SU-DHL-6 (cell line): ENCODE results near the gene TUBA3E.
"Not testable (repeated sequence)": the region's sequence is repeated elsewhere in the genome, so short reads cannot be mapped to it uniquely, and the experiment has no call there.

Experiments
- H2AFZ ChIP-seq: fragments of 200-600 bp; sonication (generic); 2 replicates; pipeline ENCODE4 v1.6.1; 2014; ENCODE audit warnings: low read depth, mild to moderate bottlenecking, moderate library complexity, mixed read lengths, antibody characterized with exemption, low read length; ENCODE audit not compliant: severe bottlenecking
- H3F3A ChIP-seq: fragments of 200-600 bp; shearing (Covaris generic); 2 replicates; pipeline ENCODE4 v1.6.0; 2016; ENCODE audit warnings: antibody characterized with exemption, mild to moderate bottlenecking; ENCODE audit not compliant: insufficient read depth
- H3K27ac ChIP-seq: fragments of 200-600 bp; sonication (generic); 2 replicates; pipeline ENCODE4 v1.5.1; 2016; ENCODE audit warnings: low read depth, mild to moderate bottlenecking, low read length, moderate library complexity, mixed read lengths
- H3K27me3 ChIP-seq: fragments of 200-600 bp; sonication (generic), shearing (Covaris generic); 2 replicates; pipeline ENCODE4 v1.6.0; 2014; ENCODE audit warnings: mild to moderate bottlenecking, low read length
- H3K36me3 ChIP-seq: fragments of 200-600 bp; sonication (generic); 2 replicates; pipeline ENCODE4 v1.6.1; 2014; ENCODE audit warnings: mild to moderate bottlenecking, low read length, mixed read lengths
- H3K4me2 ChIP-seq: fragments of 300-600, 200-600 bp; shearing (Covaris generic), sonication (generic); 2 replicates; pipeline ENCODE4 v1.6.0; 2014; ENCODE audit warnings: low read length, low read depth, mild to moderate bottlenecking; ENCODE audit not compliant: poor library complexity, severe bottlenecking
- H3K4me3 ChIP-seq: fragments of 200-600 bp; sonication (generic); 2 replicates; pipeline ENCODE4 v1.5.1; 2014; ENCODE audit warnings: antibody characterized with exemption, low read length, mild to moderate bottlenecking, mixed read lengths; ENCODE audit not compliant: insufficient read depth, poor library complexity, severe bottlenecking
- H3K79me2 ChIP-seq: fragments of 200-600 bp; sonication (generic); 2 replicates; pipeline ENCODE4 v1.6.1; 2014; ENCODE audit warnings: mild to moderate bottlenecking, low read length, moderate library complexity; ENCODE audit not compliant: insufficient read depth
- H3K9ac ChIP-seq: fragments of 200-600 bp; sonication (generic); 2 replicates; pipeline ENCODE4 v1.7.0; 2014; ENCODE audit warnings: mild to moderate bottlenecking, low read length
- H3K9me2 ChIP-seq: fragments of 200-600 bp; sonication (generic); replicated peaks from 2 replicates; pipeline ENCODE4 v1.6.1; 2014; ENCODE audit warnings: low read length; ENCODE audit not compliant: insufficient read depth
- H3K9me3 ChIP-seq: fragments of 200-600 bp; sonication (generic); 2 replicates; pipeline ENCODE4 v1.6.1; 2014; ENCODE audit warnings: low read length, mixed read lengths; ENCODE audit not compliant: insufficient read depth
- H4K20me1 ChIP-seq: fragments of 200-600 bp; sonication (generic); 2 replicates; pipeline ENCODE4 v1.6.1; 2014; ENCODE audit warnings: low read depth, mild to moderate bottlenecking, antibody characterized with exemption, low read length, moderate library complexity, mixed read lengths
- EZH2phosphoT487 ChIP-seq: fragments of 200-600 bp; sonication (generic), shearing (Covaris generic); conservative IDR thresholded peaks from 2 replicates; pipeline ENCODE4 v1.6.1; 2018; ENCODE audit warnings: mild to moderate bottlenecking, antibody characterized with exemption, low read length, moderate library complexity, mixed read lengths
- TF ChIP-seq, protein P1 (sequence below): fragments of 200-600 bp; sonication (generic); IDR thresholded peaks from one replicate; pipeline ENCODE4 v1.5.1; 2017; ENCODE audit warnings: antibody characterized with exemption, mild to moderate bottlenecking, low read length, moderate library complexity; ENCODE audit not compliant: insufficient read depth, poor library complexity, severe bottlenecking

Gene TUBA3E

DNA sequence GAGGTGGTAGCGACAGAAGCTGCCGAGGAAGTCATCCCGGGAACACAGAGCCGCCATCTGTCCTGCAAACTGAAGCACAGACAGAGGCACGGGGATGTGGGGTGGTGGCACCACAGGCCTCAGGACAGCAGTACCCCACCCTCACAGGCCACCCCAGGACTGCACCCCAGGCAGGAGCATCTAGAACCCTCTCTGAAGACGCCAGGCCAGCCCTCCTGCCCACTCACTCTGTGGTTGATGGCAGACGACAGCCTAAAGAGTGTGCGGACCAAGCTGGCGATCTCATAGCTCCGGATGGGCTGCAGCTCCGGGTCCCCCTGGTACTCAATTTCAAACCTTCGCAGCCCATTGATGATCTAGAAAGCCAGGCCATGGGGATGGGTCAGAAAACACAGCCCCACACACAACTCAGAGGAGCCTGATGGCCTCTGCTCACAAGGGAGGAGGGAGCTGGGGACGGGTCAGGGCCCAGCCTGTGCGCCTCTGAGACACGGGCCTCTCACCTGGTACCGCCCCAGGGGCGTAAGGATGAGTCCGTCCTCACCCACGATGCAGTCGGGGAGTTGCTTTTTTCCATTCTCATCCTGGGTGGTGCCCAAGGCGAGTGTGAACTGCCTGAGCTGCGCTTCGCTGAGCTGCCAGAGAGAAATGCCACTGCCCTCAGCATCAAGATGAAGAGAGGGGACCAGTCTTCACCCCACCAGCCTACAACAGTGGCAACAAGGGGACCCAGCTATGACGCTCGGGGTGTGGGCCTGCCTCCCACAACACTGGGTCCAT lies 45.2 kb downstream of the TUBA3E start:
- H3K9me2 ChIP-seq: no peaks in the 10 kb centered on the region
- H3F3A ChIP-seq: no peaks in the 10 kb centered on the region; the same call in 1 of the 2 replicates
- H2AFZ ChIP-seq: no peak overlapping the region
- H3K27ac ChIP-seq: no peak overlapping the region
- H3K9me3 ChIP-seq: no peaks in the 10 kb centered on the region
- H3K4me2 ChIP-seq: no peak overlapping the region
- no peaks in the 10 kb centered on the region for H4K20me1 ChIP-seq
- TF ChIP-seq, protein P1, sequence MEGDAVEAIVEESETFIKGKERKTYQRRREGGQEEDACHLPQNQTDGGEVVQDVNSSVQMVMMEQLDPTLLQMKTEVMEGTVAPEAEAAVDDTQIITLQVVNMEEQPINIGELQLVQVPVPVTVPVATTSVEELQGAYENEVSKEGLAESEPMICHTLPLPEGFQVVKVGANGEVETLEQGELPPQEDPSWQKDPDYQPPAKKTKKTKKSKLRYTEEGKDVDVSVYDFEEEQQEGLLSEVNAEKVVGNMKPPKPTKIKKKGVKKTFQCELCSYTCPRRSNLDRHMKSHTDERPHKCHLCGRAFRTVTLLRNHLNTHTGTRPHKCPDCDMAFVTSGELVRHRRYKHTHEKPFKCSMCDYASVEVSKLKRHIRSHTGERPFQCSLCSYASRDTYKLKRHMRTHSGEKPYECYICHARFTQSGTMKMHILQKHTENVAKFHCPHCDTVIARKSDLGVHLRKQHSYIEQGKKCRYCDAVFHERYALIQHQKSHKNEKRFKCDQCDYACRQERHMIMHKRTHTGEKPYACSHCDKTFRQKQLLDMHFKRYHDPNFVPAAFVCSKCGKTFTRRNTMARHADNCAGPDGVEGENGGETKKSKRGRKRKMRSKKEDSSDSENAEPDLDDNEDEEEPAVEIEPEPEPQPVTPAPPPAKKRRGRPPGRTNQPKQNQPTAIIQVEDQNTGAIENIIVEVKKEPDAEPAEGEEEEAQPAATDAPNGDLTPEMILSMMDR: no peak
- no peak for TF ChIP-seq EZH2phosphoT487
- H3K36me3 ChIP-seq: no peaks in the 10 kb centered on the region
- H3K79me2 ChIP-seq: no peaks in the 10 kb centered on the region
- H3K9ac ChIP-seq: no peak overlapping the region
- H3K4me3 ChIP-seq: no peak overlapping the region
- no peaks in the 10 kb centered on the region for H3K27me3 ChIP-seq

DNA sequence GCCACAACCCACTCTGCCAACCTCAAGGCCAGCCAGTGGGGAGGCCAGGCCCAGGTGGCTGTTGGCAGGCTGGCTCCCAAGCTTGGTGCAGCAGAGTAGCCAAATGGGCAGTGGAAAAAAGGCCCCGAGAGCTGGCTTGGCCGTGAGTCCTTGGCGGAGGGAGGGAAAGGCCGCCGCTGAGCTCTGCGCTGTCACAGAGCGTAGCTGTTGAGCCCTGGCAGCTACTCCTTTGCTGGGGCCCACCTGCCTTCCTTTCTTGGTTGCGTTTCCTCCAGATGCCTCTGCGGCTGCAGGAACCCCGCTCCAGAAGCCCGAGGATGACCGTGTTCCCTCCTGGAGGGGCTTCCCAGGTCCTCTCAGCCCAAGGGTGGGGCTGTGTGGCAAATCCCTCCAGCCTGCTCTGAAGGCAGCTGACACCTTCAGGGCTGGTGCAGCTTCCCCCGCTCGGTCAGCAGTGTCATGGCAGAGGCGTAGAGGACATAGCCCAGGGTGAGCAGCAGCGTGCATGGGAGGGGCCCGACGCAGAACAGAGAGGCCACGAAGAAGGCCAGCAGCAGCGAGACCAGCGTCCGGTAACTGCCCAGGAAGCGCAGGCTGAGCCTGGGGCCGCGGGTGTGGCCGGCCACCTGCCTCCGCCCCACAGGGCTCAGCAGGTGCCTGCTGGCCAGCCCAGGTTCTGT lies 46.0 kb downstream of the TUBA3E start:
- not testable (repeated sequence) for H3K4me2 ChIP-seq, H3K27ac ChIP-seq, H3K4me3 ChIP-seq, H4K20me1 ChIP-seq, H3F3A ChIP-seq, H2AFZ ChIP-seq, H3K9me2 ChIP-seq, H3K9ac ChIP-seq, H3K27me3 ChIP-seq, H3K36me3 ChIP-seq, H3K79me2 ChIP-seq, H3K9me3 ChIP-seq

DNA sequence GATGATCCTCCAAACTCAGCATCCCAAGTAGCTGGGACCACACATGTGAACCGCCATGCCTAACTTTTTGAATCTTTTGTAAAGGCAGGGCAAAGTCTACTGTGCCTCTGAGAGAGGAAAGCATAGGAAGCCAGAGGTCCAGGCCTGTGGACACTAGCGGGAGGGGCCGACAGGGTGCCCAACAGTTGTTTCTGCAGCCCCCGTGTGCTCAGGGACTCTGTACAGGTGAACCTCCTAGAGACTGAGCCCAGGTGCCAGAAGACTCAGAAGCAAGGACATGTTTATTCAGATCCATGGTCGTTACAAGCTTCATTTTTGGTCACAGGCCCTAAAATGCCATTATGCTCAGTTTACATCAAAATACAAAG lies 47.1 kb downstream of the TUBA3E start:
- H3K36me3 ChIP-seq, H3K9ac ChIP-seq, H3F3A ChIP-seq, H3K79me2 ChIP-seq, H2AFZ ChIP-seq, H3K27me3 ChIP-seq, H3K27ac ChIP-seq, H3K4me3 ChIP-seq, H3K9me2 ChIP-seq, H3K4me2 ChIP-seq, H4K20me1 ChIP-seq, H3K9me3 ChIP-seq: not testable (repeated sequence)

DNA sequence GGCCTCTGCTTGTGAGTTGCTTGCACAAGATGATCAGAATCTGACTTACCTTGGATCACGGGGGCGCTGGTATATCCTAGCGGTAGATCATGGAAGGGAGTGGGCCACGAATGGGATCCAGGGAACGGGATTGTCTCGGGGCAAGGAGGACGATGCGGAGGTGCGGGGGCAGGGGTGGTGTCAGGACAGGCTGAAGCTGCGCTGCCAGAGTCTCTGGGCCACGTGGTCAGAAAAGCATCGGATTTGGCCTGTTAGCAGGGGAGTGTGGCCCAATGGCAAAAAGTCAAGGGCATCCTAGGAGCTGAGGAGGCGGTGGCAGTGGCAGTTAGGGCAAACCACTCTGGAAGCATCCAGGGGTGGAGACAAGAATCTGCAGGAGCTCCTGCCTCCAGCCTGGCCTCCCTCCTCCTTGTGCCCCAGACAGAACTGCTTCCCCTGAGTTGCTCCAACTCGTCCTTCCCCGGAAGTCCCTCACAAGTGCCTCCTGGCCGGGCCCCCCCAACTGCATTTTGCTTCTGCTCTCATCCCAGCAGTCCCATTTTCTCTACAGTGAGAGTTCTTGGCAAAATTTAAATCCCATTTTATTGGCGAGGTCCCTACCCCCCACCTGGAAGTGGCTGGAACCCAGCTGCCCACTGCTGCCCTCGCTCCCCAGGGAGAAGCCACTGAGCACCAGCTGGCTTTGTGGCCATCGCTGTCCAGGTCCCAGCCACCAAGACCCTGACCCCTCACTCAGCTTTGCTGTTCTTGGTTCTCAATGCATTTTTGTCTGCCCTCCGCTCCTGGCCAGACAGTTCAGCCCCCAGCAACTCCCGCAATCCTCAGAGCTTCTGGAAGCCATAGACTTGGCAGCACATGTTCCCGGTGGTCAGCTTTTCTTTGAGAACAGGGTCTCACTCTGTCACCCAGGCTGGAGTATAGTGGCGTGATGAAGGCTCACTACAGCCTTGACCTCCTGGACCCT lies 47.8 kb downstream of the TUBA3E start:
- H3F3A ChIP-seq: no peaks in the 10 kb centered on the region
- no peaks in the 10 kb centered on the region for H3K9me3 ChIP-seq
- H3K36me3 ChIP-seq: no peaks in the 10 kb centered on the region
- no peaks in the 10 kb centered on the region for H3K9me2 ChIP-seq
- H3K27ac ChIP-seq: no peak overlapping the region
- no peaks in the 10 kb centered on the region for H4K20me1 ChIP-seq
- no peaks in the 10 kb centered on the region for H3K79me2 ChIP-seq
- TF ChIP-seq, protein P1: no peak
- no peak for TF ChIP-seq EZH2phosphoT487
- no peak overlapping the region for H3K4me2 ChIP-seq
- H3K4me3 ChIP-seq: no peak overlapping the region
- H3K27me3 ChIP-seq: no peaks in the 10 kb centered on the region
- H3K9ac ChIP-seq: no peak overlapping the region
- H2AFZ ChIP-seq: no peak overlapping the region

DNA sequence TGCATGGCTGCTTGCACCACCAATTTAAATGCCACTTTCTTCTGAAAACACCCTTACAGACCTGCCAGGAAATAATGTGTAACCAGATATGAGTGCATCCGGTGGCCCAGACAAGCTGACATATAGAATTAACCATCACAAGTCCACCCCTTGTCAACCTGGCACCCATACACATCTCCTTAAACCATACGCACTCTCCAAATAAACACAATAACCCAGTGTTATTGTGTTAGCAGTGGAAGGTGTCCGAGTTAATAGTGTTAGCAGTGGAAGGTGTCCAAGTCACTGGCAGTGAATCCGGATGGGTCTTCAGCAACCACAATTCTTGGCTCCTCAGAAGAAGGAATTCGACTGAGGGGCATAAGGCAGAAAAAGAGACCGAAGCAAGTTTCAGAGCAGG lies 49.7 kb downstream of the TUBA3E start:
- H3K4me3 ChIP-seq, H3K27ac ChIP-seq, H3K79me2 ChIP-seq, H3K27me3 ChIP-seq, H3K9me2 ChIP-seq, H3K4me2 ChIP-seq, H4K20me1 ChIP-seq, H3K36me3 ChIP-seq, H3F3A ChIP-seq, H3K9ac ChIP-seq, H2AFZ ChIP-seq, H3K9me3 ChIP-seq: not testable (repeated sequence)

DNA sequence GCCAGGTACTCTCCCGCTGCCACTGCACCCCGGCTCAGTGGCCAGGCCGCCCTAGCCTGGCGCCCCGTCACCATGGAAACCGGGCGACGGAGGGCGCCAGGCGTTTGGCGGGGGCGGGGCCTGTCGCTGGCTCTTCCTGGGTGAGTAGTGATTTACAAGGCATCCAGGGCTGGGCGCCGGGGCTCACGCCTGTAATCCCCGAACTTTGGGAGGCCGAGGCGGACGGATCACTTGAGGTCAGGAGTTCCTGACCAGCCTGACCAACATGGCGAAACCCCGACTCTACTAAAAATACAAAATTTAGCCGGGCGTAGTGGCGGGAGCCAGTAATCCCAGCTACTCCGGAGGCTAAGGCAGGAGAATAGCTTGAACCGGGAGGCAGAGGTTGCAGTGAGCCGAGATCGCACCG lies 53.2 kb downstream of the TUBA3E start, which contains the start of gene CCDC74B:
Gene CCDC74B (minus strand): TSS at position 107 of the 409 bp plus-strand sequence. CDS start 116 bp downstream, outside the sequence.
- H3K9me2 ChIP-seq, H3K27me3 ChIP-seq, H3K79me2 ChIP-seq, H3K9me3 ChIP-seq, H3K27ac ChIP-seq, H3K4me3 ChIP-seq, H4K20me1 ChIP-seq, H3F3A ChIP-seq, H3K36me3 ChIP-seq: not testable (repeated sequence)
- peak within 1 kb of the TSS; percentile 48 for H3K4me2 ChIP-seq
- peak within 1 kb of the TSS; percentile 54 for H2AFZ ChIP-seq
- peak within 1 kb of the TSS; percentile 40 for H3K9ac ChIP-seq
